Measurements from ENCODE around the gene ZDHHC7.
"Not testable (repeated sequence)": the region's sequence is repeated elsewhere in the genome, so short reads cannot be mapped to it uniquely, and the experiment has no call there.

ZDHHC7 gene, protein sequence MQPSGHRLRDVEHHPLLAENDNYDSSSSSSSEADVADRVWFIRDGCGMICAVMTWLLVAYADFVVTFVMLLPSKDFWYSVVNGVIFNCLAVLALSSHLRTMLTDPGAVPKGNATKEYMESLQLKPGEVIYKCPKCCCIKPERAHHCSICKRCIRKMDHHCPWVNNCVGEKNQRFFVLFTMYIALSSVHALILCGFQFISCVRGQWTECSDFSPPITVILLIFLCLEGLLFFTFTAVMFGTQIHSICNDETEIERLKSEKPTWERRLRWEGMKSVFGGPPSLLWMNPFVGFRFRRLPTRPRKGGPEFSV

GRCh38 chr16:85010931-85011845 lies at the start of gene ZDHHC7:
TSS of gene ZDHHC7 (minus strand) at chr16:85011535. CDS start at chr16:84990618, 20,917 bp downstream.
- no peak for DNase-seq

GRCh38 chr16:85058909-85059308 lies 47.6 kb upstream of the ZDHHC7 start:
- no peak for DNase-seq

DNA sequence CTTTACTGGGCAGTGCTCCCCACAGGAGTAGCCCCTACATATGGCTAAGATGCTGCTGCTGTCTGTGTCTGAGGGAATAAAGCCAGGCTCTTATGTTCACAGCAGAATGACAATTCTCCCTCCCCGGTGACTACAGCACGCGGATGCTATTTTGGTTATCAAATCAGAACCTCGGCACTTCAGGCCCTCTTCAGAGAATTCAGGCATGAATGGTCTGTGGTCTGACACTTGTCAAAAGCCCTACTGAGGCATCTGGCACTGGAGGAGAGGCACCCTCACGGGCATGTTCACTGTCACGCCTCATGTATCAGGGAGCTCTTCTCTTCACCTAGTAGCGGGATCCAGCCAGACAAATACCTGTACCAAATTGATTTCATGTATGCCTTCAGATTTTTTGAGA lies 46.6 kb upstream of the ZDHHC7 start:
- no peak for DNase-seq

- no peak for DNase-seq
Observed at GRCh38 chr16:85057212-85057889, 46.0 kb upstream of the ZDHHC7 start.

DNA sequence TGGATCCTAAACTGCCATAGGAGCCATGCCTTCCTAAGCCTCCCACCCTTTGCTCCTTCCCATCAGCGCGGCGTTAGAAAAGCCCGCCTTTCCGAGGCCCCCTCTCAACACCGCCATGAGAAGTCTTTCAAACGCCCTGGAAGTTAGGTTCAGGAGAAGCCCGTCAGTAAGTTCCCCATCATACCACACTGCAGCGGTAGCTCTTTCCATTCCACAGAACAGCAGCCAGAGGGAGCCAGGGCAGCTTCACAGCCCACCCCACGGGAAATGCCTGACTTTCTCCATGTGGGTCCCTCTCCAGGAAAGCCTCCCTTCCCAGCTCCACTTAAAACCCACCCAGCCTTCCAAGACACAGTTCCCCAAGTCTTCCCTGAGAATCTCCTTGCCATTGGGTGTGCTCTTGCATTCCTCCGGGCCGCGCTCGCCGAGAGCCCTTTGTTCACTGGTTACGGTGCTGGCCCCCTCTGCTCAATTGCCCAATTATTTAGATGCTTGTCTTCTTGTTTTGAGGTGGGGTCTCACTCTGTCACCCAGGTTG lies 44.9 kb upstream of the ZDHHC7 start:
- no peak for DNase-seq

DNA sequence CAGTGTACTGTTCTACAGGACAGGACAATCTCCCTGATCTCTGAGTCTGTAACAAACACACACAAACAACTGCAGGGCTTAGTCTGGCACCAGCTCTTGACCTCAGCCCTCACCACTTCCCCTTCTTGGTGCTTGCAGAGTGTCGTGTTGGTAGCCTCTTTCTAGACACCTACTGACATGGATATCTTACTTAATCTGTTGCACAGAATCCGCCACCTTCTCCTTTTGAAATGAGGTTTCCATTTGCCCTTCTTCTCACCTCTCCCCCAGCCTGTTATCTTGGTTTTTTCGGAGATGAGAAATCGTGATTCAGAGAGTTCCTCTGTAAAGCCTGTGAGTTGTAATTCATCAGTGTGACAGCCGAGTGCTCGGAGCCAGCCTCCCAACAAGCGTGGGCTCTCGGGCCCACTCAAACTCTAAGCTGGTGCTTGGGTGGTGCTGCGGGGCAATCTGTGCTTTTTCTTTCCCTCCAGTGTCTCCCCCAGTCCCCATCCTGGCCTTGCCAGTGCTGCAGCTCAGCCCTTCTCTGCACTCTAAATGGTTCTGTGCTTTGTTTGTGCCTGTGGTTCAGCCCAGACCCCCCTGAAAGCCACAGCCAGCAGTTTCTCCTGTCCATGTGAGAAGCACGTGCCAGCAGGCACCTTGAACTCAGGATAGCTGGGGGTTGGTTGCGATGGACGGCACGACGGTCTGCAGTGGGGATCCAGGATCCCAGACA lies 44.3 kb upstream of the ZDHHC7 start:
- no peak for DNase-seq

DNA sequence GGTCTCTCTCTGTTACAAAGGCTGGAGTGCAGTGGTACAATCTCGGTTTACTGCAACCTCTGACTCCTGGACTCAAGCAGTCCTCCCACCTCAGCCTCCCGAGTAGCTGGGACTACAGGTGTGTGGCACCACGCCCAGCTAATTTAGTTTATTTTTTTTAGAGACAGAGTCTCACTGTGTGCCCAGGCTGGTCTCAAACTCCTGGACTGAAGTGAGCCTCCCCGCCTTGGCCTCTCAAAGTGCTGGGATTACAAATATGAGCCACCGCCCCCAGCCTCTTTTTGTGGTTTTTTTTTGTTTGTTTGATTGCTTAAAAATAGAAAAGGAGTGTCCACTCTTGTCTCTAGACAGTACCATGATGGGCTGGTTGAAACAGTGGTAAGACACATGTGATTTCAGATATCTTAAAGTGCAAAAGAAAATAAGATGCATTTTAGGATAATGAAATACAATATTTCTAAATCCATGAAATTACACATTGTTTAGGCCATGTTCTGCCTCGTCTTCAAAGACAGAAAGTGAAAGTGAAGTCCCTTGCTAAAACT lies 43.7 kb upstream of the ZDHHC7 start:
- DNase-seq: no peak

GRCh38 chr16:85054321-85054720 lies 43.0 kb upstream of the ZDHHC7 start:
- DNase-seq: not testable (repeated sequence)

DNA sequence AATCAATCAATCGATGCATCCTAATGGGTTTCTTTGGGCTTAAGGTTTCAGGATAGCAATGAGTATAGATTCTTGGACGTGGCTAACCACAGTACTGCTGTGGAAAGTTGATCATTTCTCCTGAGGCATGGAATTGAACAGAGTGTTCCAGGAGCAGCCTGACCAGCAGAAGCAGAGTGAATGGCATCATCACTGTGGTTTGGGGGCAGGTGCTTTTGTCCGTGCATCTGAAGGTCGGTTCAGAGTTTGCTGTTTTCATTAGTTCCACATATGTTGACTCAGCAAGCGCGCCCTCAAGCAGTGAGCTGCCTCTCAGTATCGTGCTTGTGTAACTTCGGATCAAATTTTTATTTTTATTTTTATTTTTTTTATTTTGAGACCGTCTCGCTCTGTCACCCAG lies 41.2 kb upstream of the ZDHHC7 start:
- no peak for DNase-seq

- no peak for DNase-seq
Observed at GRCh38 chr16:85051683-85052082, 40.3 kb upstream of the ZDHHC7 start.

GRCh38 chr16:85051067-85051581 lies 39.8 kb upstream of the ZDHHC7 start:
- no peak for DNase-seq

DNA sequence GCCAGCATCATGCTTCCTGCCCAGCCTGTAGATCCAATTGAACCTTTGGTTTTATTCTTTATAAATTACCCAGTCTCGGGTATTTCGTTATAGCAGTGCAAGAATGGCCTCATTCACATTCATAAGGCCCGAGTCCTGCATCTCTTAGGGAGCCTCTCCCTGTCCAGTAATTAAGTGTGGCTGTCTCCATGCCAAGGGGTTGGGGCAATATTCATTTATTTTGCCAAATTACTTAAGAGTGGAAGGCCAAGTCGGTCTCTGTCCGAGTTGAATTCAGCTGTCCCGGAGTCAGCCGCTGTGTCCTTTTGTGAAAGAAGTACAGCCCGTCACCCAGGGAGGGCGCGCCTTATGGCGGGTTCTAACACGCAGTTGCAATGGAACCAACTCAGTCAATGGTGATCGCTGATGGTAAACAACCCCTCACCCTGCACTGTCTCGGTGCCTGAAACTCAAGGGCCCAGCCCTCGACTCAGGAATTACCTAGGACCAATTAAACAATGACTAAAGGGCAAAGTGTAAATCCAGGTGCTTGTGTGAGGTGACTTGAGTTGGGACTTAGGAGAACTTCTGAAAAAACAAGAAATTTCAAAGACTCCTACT lies 38.5 kb upstream of the ZDHHC7 start:
- DNase-seq: no peak

- no peak for DNase-seq
Observed at GRCh38 chr16:85048921-85049562, 37.7 kb upstream of the ZDHHC7 start.

DNA sequence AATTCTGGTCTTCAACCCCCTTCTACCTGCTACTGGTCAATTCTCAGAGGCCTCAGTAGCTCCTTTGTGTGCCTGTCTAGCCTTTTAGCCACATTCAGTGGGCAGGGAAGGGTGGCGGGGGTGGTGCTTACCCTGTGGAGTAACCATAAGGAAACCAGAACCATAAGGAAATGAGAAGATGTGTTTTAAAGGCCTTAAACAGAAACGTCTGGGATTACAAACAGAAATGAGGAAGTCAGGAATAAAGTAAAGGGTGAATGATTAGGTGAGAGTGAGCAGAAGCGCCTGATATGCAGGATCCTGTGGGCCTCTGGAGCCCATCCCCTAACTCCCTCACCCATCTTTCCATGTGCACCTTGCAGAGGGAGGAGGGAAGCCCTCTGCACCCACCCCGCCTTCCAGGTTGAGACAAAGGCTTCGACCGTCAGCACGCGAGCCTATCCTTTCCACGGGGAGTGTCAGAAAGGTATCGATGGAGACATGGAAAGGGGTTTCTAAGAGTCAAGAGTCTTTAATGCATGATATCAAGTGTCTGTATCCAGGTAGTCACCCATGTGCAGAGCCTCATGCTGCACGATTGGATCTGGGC lies 36.6 kb upstream of the ZDHHC7 start:
- no peak for DNase-seq

- DNase-seq: no peak
Observed at GRCh38 chr16:85046931-85047866, 35.9 kb upstream of the ZDHHC7 start.

DNA sequence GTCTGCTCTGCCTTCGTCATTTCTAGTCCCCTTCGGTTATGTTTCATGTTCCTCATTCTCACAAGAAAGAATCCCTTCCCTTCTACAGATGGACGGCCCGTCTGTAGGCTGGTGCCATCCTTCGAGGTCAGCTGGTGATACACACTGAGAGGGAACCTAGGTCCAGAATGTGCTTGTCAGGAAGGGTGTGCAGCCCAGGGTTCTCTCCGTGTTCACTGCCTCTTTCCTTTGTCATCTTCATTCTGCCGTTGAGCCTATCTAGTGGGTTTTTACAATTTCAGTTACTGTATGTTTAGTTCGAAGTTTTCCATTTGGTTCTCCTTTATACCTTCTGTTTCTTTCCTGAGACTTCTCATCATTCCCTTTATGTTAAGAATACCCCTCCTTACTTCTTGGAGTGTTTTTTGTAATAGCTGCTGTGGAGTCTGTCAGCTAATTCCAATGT lies 35.2 kb upstream of the ZDHHC7 start:
- DNase-seq: no peak

DNA sequence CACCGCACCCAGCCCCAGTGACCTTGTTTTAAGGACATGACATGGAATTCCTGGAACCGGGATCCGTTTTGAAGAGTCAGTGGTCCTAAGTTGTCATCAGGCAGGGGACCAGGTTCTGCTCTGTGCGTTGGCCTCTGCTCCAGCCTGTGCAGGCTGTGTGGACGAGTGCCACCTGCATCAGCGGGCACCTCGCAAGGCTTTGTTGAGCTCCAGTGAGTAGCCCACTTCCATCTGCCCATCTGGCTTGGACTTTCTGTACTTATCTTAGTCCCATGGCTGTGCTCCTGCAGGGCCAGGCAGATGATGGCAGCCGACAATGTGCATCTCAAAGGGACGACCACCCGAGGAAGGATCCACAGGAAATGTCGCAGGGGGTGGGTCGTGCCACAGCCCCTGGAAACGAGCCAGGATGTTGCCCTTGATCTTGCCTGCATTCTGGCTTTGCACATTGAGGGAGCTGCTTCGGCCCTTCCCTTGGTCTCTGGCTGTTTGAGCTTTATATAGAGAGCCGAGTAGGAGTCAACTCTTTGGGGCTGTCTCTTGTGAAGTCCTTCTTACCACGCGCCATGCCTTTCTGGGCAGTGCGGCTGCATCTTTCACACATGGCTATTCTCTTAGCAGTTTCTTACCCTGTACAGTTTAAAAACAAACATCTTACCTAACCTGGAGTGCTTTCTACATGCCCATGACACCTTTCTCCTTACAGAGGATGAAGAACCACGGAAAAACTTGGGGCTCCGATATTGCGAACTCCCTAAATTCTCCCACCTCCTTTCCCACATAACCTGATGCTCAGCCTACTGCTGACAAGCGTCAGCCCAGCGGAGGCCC lies 34.5 kb upstream of the ZDHHC7 start:
- no peak for DNase-seq

GRCh38 chr16:85045077-85045476 lies 33.7 kb upstream of the ZDHHC7 start:
- DNase-seq: no peak

All from NCI-H2081 treated with DMSO at 0.1 percent for 48 hours (cell line).